ENCODE results near the gene TMEM132A. TPM values are rescaled to one million over a fixed set of nuclear protein-coding genes. Genes with fewer than 3 reads are reported as not detected.

TMEM132A gene
- total RNA-seq, 1 experiment from 2014 or later: 95.5 TPM

- H4K5ac ChIP-seq (ENCODE audit: insufficient read length, low read depth, low read length): no peak overlapping the region
- H2BK15ac ChIP-seq (ENCODE audit: low read depth, low read length): no peak overlapping the region
- H3K27ac ChIP-seq (ENCODE audit: insufficient read length, low read depth, low read length): no peak overlapping the region
- no peak overlapping the region for H3K4me2 ChIP-seq (ENCODE audit: insufficient read depth, insufficient read length, low read length)
- no peaks in the 10 kb centered on the region for H3K79me1 ChIP-seq (ENCODE audit: insufficient read depth, low read depth, low read length, poor library complexity, severe bottlenecking)
- H3T11ph ChIP-seq (ENCODE audit: low read length): no peak overlapping the region
- no peak overlapping the region for H3K9ac ChIP-seq (ENCODE audit: extremely low read depth, insufficient read length, low read length)
- H3K27me3 Mint-ChIP-seq (ENCODE audit: low read depth): peaks cover 48% of the 10 kb centered on the region
- no peak overlapping the region for H3K4ac ChIP-seq (ENCODE audit: low read depth, low read length)
- no peak overlapping the region for H3K56ac ChIP-seq (ENCODE audit: insufficient read length, low read depth, low read length)
- H4K8ac ChIP-seq (replicated peaks; ENCODE audit: insufficient read length, low read depth, low read length): no peak overlapping the region
- TF ChIP-seq, protein P1, sequence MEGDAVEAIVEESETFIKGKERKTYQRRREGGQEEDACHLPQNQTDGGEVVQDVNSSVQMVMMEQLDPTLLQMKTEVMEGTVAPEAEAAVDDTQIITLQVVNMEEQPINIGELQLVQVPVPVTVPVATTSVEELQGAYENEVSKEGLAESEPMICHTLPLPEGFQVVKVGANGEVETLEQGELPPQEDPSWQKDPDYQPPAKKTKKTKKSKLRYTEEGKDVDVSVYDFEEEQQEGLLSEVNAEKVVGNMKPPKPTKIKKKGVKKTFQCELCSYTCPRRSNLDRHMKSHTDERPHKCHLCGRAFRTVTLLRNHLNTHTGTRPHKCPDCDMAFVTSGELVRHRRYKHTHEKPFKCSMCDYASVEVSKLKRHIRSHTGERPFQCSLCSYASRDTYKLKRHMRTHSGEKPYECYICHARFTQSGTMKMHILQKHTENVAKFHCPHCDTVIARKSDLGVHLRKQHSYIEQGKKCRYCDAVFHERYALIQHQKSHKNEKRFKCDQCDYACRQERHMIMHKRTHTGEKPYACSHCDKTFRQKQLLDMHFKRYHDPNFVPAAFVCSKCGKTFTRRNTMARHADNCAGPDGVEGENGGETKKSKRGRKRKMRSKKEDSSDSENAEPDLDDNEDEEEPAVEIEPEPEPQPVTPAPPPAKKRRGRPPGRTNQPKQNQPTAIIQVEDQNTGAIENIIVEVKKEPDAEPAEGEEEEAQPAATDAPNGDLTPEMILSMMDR (conservative IDR thresholded peaks at IDR 0.05): no peak
- no peaks in the 10 kb centered on the region for H3K9me3 ChIP-seq (ENCODE audit: control insufficient read depth, low read depth, low read length)
- no peaks in the 10 kb centered on the region for H3K9me3 Mint-ChIP-seq
- H2BK120ac ChIP-seq (ENCODE audit: low read depth, low read length, poor library complexity, severe bottlenecking): no peak overlapping the region
- no peaks in the 10 kb centered on the region for H4K20me1 ChIP-seq (ENCODE audit: control insufficient read depth, insufficient read depth, insufficient read length)
- H3K18ac ChIP-seq (ENCODE audit: insufficient read length, low read depth, low read length): no peak overlapping the region
- no peak for DNase-seq
- no peak overlapping the region for H3K27ac Mint-ChIP-seq
- H3K79me2 ChIP-seq (ENCODE audit: insufficient read depth, low read length): no peaks in the 10 kb centered on the region
- no CpG with 5 or more reads among the region's 5 CpGs for WGBS (ENCODE audit: extremely low coverage, insufficient read length, low lambda C conversion rate)
- H3K14ac ChIP-seq (ENCODE audit: insufficient read depth, low read length): no peak overlapping the region
- no peak overlapping the region for H2BK20ac ChIP-seq (ENCODE audit: low read depth, low read length, poor library complexity, severe bottlenecking)
- H3K4me1 ChIP-seq (ENCODE audit: insufficient read depth, low read length): no peaks in the 10 kb centered on the region
- H3K23me2 ChIP-seq (ENCODE audit: insufficient read length, low read depth, low read length, poor library complexity, severe bottlenecking): peaks cover 15% of the 10 kb centered on the region
- no peak overlapping the region; a peak in 1 of 5 replicates for H3K4me3 Mint-ChIP-seq
- no peaks in the 10 kb centered on the region; the same call in 1 of the 2 replicates for H3K27me3 ChIP-seq (ENCODE audit: insufficient read depth, low read length)
- H3K36me3 Mint-ChIP-seq (ENCODE audit: insufficient read depth in 1 of 3, low read depth in 3 of 3): no peaks in the 10 kb centered on the region; a peak in 1 of 7 replicates
- H2AFZ ChIP-seq (ENCODE audit: low read length): no peak overlapping the region
- peaks cover 10 to 14% of the 10 kb centered on the region in 2 experiments for H3K4me1 Mint-ChIP-seq
- H2BK12ac ChIP-seq (ENCODE audit: insufficient read length, low read depth, low read length): no peak overlapping the region
- H2AK5ac ChIP-seq (ENCODE audit: insufficient read length, low read length): no peak overlapping the region
- no peak overlapping the region for H3K23ac ChIP-seq (ENCODE audit: insufficient read length, low read depth, low read length)
- no peak overlapping the region for H2BK5ac ChIP-seq (ENCODE audit: insufficient read length, low read length)
- no peak overlapping the region for H4K91ac ChIP-seq (ENCODE audit: insufficient read length, low read depth, low read length)
These were observed 31.3 kb downstream of the TMEM132A start for GRCh38 chr11:60955571-60955970.
